HT-29 (cell line): Measurements from ENCODE around the gene CDC6. TPM values are rescaled to one million over a fixed set of nuclear protein-coding genes. Genes with fewer than 3 reads are reported as not detected.
A peak's percentile ranks its signal among the peaks of the same experiment; 100 is the strongest.
"Not testable (repeated sequence)": the region's sequence is repeated elsewhere in the genome, so short reads cannot be mapped to it uniquely, and the experiment has no call there.

ENCODE experiments used
- DNase-seq: peaks from one replicate; pipeline ENCODE4 v3.0.0-alpha.2; 2015; ENCODE audit warnings: low spot score
- total RNA-seq: library from RNA; depleted of rRNA; stranded (reverse); fragments of >200 nt; shearing (Covaris generic); gene quantifications from 2 replicates; pipeline ENCODE4 v1.2.3, GENCODE V29; 2014

Gene CDC6
- total RNA-seq, 1 experiment from 2014 or later: 39.8 TPM

- peak; percentile 81 for DNase-seq
These were observed 3.1 kb downstream of the CDC6 start for GRCh38 chr17:40290629-40291280.

DNA sequence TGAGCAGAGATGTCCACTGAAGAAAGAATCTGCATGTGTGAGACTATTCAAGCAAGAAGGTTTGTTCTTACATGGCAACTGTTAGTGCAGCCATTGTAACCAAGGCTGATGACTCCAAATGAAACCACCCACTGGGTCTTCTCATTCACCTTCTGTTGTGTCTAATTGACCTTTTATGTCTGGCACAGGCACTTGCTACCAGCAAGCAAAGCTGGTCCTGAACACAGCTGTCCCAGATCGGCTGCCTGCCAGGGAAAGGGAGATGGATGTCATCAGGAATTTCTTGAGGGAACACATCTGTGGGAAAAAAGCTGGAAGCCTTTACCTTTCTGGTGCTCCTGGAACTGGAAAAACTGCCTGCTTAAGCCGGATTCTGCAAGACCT, 3.6 kb downstream of the CDC6 start:
- DNase-seq: no peak

GRCh38 chr17:40293363-40293762, 5.7 kb downstream of the CDC6 start:
- DNase-seq: no peak

DNA sequence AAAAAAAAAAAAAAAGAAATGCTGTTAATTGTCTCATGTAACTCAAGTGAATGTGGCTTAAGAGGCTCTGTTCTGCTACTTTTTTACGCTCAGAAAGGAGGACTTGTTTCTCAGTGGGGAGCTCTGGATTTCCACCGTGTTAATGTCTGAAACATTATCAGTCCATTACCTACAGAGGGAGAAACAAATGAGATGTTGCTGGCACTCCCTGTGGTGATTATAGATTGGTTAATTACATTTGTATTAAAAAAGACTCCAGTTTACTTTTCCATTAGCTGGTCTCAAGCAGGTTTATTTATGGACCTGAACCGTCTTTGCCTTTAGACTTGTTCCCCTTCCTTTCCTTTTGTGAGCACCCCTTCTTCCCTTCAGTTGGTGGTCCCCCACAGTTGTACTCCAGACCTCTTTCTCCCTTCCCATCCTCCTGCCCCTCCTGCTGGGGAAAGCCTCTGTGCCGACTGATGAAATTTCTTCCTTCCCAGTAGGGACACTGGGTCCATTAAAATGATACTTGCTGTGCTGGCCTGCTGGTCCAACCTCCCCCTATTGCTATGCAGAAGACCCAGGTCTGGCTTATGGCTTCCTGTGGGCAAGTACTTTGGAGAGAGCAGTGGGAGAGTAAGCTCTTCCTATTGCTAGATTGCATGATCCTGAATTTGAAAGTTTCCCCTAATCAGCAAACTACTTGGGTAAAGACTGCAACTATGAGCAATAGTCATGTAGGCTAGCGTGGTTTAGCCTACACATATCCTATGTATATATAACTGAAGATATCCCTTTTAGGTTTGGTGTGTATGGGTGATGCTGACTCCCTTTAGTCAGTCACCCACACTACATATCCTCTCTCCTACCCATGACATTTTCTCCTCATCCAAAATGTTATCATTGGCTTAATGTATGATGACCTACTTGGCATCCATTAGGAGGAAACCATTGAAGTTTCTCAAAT, 8.1 kb downstream of the CDC6 start:
- no peak for DNase-seq

GRCh38 chr17:40297511-40297910, 9.8 kb downstream of the CDC6 start:
- no peak for DNase-seq

DNA sequence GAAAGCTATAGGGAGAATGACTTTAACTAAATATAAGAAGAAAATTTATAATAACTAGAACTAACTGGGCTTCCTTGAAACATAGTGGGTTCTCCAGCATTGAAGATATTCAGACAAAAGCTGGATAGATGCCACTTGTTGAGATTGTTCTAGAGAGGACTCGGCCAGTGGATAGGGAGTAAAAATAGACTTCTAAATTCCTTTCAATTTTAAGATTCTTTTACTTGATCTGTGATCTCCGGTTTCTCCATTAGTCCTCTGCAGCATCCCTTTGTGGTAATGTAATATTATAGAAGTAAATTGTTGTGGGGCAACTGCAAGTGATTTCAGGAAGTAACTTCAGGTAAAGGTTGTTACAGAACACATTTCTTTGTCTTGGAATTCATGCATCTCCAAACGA, 11.0 kb downstream of the CDC6 start:
- no peak for DNase-seq

DNA sequence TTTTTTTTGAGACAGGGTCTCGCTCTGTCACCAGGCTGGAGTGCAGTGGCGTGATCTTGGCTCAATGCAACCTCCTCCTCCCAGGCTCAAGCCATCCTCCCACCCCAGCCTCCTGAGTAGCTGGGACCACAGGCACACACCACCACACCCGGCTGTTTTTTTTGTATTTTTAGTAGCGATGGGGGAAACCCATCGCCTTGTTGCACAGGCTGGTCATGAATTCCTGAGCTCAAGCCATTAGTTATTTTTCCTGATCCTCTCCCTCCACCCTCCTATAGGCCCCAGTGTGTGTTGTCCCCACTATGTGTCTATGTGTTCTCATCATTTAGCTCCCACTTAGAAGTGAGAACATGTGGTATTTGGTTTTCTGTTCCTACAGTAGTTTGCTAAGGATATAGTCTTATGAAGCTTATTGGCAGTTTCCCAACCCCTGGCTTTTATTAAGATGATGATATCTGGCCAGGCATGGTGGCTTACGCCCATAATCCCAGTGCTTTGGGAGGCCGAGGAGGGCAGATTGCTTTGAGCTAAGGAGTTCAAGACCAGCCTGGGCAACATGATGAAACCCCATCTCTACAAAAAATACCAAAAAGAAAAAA, 11.6 kb downstream of the CDC6 start:
- not testable (repeated sequence) for DNase-seq

GRCh38 chr17:40301315-40301714, 13.6 kb downstream of the CDC6 start:
- DNase-seq: peak; percentile 57

DNA sequence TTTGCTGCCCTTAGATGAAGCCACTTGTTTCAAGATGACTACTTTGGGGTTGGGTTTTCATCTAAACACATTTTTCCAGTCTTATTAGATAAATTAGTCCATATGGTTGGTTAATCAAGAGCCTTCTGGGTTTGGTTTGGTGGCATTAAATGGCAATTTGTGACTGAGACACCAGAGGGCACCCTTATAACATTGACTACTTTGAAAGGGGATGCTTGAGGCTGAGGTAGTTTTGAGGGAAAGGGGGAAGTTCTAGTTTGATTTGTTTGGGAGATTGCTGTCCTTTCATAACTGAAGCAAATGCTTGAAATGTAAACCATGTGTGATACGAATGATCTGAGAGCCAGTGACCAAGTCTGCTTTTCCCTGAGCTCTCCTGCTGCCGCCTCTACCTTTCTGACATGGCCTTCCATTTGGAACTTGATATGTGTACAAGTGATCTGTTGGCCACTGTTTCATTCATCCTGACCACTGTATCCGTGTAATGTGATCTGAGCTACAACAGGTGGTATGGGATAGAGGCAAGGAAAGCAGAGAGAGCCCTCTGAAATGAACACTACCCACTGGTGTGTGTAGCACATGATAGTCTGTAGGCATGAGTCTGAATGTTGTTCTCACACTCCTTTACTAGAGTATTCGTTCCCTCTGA, 15.5 kb downstream of the CDC6 start:
- DNase-seq: peak; percentile 85

- no peak for DNase-seq
These were observed 16.3 kb downstream of the CDC6 start for GRCh38 chr17:40303708-40304551.

DNA sequence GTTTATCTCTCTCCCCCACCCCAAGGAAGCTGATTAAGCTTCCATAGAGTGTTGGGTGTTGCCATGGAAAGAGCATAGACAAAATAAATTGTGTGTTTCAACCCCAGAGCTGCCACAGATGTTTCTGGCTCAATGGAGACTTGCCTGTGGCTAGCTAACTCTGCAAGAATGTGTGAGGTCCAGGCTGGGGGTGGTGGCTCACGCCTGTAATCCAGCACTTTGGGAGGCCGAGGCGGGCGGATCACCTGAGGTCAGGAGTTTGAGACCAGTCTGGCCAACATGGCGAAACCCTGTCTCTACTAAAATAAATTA, 16.8 kb downstream of the CDC6 start:
- DNase-seq: not testable (repeated sequence)

- not testable (repeated sequence) for DNase-seq
These were observed 17.2 kb downstream of the CDC6 start for GRCh38 chr17:40304866-40305265.

DNA sequence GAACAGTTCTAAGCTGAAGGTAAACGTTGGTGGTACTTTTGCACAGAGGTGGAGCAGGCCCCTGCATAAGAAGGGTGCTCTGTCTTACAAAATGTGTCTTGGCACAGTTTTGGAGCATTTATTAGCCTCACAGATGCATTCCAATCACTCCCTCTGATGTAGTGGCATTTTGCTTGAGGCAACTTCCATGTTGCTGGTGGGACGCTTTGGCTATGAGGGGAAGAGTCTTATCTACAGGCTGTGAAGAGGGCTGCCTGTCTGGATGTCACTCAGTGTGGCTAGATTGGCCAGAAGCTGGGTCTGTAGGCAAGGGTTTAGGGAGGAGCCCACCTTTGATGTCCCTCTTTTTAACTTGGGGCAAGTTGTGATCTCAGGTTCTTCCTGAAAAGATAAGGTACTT, 18.7 kb downstream of the CDC6 start:
- no peak for DNase-seq

GRCh38 chr17:40307001-40307730, 19.5 kb downstream of the CDC6 start:
- DNase-seq: no peak

GRCh38 chr17:40307740-40308239, 20.1 kb downstream of the CDC6 start:
- DNase-seq: no peak

GRCh38 chr17:40309031-40309948, 21.6 kb downstream of the CDC6 start, which contains the start of gene RARA:
RARA (plus strand) TSS chr17:40309180; CDS start chr17:40331219, 22,039 bp downstream.
- DNase-seq: peak; percentile 58

DNA sequence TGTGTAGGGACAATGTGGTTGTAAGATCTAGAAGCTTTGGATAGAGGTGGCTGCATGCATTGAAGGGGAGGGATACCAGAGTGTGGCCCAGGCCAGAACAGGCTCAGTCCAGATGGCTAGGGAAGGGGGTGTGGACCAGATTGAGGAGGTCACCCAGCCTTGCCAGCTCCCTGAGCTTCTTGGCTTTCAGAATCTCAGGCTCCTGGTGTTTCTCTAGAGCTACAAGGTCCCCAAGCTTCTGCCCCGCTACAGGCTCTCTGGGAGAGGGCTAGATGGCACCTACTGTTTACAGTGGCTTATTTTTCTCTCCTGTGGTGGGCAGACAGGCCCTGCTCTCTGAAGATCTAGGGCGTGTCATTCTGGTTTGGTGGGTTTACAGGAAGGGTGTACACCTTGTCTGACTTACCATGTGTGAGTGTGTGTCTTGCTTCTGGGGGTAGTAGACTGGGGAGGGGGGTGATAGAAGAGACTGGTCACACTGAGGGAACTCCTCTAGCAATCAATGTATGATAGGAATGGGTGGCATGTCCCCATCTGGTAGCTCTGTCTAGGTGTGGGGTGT, 22.4 kb downstream of the CDC6 start:
- DNase-seq: no peak

- DNase-seq: no peak
These were observed 23.3 kb downstream of the CDC6 start for GRCh38 chr17:40310882-40311391.
